Amniotic stem cell (primary cell): Measurements from ENCODE around the gene TMEM269.
A peak's percentile ranks its signal among the peaks of the same experiment; 100 is the strongest.
"Not testable (repeated sequence)": the region's sequence is repeated elsewhere in the genome, so short reads cannot be mapped to it uniquely, and the experiment has no call there.

Experiments used
- DNase-seq: peaks from one replicate; lab custom pipeline; 2025; lab: John Stamatoyannopoulos, UW

TMEM269 gene

DNA sequence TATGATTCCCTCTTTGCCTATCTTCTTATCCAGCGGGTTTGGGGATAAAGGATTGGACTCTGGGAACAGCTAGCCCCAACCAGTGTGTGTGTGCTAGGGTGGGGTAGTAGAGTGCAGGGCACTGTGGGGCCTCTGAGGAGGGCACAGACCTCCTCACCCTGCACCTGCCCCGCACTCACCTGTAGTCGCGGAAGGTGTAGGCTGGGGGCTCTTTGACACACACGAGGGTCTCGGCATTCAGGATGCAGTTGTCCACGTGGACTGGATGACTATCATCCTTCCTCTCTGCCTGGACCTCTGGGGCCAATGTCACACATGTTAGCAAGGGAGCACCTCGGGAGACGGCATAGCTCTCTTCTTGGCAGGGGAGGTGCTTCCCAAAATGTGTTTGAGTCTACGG is 36.8 kb upstream of the TMEM269 start:
- no peak for DNase-seq

DNA sequence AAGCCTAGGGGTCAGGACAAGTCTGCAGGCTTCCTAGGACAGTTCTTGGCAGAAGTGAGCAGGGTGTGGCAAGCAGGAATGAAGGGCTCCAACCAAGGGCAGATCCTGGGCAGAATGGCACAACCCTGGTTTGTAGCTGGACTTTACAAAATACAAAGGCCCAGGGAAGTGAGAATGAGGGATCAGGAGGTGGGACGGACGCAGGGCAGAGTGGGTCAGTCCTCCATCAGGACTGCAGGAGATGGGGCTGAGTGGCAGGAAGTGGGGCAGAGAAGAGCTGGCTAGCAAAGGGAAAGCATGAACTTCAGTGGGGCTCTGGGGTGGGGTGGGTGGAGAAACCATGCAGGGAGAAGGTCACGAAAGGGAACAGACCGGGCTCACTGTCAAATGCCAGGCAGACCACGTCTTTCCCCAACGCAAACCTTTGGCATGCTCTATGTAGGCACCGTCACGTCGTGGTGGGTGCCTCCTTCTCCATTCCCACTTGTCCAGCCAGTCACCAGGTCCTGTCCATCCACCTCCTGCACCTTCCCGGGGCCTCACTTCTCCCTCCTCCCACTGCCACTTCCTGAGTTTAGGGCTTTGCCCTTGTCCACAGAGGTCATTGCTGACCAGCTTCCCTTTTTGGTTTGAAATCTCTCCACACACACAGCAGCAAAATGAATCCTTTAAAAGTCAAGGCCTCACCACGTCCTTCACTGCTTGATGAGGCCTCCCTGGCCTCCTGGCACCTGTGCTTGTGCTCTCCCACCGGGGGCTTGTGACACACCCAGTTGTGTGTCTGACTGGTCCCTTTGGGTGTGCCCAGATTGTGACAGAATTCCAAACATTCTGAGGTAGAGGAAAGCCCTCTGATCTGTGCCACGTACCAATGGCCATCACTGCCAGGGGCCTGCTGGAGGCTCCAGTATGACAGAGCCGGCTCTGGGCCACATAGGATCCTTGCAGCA is 36.1 kb upstream of the TMEM269 start:
- no peak for DNase-seq

DNA sequence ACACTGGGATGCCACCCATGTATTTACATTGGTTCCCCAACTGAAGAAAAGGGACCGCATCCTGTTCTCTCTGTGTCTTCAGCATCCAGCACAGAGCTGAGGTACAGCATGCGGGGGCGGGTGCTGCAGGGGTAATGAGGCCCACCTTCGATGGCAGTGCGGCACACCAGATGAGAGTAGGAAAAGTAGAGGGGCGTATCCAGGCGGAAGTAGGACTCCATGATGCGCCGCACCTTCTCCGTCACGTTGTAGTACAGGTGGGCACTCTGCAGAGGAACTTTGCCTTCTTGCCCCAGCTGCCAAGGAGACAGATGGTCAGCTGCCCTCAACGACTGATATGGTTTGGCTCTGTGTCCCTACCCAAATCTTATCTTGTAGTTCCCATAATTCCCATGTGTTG is 34.8 kb upstream of the TMEM269 start:
- no peak for DNase-seq

DNA sequence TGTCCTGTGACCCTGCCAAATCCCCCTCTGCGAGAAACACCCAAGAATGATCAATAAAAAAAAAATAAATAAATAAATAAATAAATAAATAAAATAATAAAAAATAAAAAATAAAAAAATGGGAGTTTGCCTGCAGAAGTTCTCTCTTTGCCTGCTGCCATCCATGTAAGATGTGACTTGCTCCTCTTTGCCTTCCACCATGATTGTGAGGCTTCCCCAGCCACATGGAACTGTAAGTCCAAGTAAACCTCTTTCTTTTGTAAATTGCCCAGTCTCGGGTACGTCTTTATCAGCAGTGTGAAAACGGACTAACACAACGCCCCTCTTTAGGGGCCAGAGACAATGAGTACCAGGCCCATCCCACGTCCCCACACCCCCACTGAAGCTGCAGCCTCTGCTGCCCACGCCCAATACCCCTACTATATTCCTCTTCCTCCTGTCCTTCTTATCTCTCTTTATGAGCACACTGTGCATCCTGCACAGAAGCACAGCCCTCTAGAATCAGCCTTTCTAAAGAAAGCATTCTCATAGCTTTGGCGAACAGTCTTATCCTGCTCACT is 33.2 kb upstream of the TMEM269 start:
- not testable (repeated sequence) for DNase-seq

DNA sequence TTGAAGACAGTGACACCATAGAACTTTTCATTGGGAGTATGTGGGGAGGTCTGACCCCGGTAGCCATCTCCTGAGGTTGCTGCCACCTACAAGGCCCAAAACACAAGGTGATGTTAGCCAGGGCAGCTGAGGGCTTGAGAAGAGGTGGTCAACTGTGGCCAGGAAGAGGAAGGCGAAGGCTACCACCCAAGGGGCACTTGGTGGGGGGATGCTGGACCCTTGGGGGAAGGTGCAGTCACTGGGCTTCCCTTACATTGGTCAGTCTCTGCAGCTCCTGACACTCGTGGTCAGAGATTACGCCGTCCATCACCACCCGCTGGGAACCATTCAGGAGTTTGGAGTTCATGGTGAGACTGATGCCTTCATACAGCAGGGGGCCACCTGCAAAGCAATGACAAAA is 32.5 kb upstream of the TMEM269 start:
- DNase-seq, result no peak

DNA sequence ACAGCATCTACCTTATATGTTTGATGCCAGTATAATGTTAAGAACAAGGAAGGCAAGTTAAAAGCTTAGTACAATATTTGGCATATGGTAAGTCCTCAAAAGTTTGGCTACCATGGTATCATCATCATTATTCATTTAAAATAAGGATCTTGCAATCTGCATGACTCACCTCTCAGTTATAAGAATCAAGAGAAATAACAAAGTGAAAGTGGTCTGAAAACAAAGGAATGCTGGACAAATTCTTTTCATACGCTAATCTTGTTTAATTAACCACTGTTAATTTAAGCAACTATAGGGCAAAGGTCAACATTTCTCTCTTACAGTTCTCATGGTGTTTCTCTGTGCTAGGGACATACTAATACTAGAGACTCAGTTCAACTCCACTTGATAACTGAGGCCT is 31.7 kb upstream of the TMEM269 start:
- no peak for DNase-seq

DNA sequence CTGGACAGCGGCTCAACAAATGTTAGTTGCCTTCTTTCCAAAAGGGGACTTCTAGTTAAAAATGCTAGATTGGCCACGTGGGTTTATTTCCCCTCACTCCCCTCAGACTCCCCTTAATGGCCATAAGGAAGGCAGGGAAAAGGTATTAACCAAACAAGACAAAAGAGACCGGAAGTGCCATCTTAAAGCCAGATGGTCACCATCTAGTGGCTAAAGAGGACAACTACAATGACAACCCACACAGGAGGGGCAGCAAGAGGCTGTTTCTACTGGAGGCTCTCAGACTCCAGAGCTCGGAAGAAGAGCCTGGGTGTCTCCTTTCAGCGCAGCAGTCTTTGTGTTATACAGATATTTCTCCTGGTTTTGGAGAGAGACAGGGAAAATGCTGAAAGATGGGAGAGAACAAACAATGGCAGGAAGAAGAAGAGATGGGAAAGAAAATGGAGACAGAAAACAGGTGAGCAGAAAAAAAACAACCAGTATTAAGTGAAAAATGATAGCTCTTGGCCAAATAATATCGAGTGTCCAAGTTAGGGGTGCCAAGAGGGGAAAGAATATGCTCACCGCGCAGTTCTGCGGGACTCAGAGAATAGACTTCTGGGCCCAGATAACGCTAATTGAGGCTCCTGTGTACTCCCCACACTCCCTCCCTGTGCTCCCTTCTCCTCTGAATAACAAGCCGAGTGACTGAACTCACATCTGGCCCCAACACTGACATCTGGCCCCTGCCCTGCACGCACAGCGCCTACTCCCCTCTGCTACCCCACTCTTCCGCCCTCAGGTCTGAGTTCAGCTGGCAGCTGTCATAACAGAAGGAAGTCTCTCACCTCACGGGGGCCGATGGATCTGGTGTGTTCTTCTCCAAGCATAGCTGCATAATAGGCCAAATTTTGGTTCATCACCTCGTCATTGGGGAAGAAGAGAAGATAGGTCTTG is 27.6 kb upstream of the TMEM269 start:
- no peak for DNase-seq

DNA sequence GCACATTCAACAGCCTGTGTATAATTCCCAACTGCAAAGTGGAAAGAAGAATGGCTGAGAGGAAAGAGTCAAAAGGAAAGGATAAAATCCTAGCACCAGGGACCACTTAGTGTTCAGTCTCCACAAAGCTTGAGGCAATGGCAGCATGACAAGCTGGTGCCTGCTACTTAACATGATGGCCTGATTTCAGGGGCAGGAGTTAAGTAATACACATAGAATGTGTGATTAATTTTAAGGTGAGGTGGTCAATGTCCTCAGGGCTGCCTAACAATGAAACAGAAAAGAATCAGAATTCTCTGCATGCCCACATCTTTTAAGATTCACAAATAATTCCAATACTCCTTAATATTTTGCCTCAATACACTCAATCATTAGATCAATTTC is 26.9 kb upstream of the TMEM269 start:
- no peak for DNase-seq

DNA sequence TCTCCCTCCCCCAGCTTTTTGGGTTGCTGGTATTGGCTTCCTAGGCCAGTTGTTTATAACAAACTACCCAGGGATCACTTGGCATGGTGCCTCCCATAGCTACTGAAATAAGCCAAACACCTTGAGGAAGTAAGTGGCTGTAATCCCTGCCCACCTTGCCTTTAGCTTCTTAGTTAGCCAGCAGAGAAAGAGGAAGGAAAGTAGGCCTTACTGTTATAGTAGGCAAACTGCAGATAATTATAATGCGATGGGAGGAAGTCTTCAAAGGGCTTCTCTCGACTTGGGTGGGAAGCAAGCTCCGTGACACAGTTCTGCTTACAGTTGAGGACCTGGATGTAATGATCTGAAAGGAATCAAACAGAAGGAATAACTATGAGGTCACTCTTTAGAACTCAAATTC is 26.1 kb upstream of the TMEM269 start:
- no peak for DNase-seq

DNA sequence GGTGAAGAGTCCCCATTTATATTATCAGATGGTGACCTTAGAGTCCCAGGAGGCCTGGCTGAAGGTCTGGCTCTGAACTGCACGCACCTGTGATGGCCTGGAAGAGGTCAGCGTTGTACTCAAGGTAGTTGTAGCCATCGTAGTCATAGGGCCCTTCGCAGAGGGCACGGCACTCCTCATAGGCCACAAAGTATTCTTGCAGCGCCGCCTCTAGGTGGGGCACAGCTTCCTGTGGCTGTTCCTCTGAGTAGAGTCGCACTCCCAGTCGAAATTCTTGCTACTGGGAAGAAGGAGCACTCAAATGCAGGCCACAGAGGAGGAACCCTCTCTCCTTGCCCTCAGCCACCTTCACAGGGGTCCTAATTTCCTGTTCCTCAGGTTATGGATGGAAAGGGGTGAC is 25.7 kb upstream of the TMEM269 start:
- no peak for DNase-seq

DNA sequence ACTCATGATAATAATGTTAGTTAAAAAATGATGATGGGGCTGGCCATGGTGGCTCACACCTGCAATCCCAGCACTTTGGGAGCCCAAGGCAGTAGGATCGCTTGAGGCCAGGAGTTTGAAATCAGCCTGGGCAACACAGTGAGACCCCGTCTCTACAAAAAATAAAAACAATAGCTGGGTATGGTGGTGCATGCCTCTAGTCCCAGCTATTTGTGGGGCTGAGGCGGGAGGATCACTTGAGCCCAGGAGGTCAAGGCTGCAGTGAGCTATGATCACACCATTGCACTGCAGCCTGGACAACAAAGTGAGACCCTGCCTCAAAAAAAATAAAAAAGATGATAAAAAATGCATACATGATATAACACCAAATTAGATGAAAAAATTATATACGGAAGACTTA is 23.2 kb upstream of the TMEM269 start:
- DNase-seq, result no peak

DNA sequence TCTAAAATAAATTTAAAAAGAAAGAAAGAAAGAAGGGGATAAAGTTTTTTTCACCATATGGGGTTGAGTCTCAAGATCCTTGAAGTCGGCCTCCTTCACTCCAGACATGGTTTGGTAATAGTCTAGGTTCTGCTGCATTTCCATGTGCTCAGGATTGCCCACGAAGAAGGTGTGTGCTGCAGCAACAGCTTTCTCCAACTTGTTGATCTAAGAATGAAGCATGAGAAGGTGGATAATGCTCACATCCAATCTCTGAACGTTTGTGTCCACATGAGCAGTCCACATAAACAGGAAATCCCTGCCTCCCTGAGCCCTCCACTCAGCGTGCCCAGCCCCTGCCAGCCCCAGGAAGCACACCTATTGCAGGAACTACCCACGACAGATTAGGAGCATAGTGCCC is 22.5 kb upstream of the TMEM269 start:
- DNase-seq, result no peak

DNA sequence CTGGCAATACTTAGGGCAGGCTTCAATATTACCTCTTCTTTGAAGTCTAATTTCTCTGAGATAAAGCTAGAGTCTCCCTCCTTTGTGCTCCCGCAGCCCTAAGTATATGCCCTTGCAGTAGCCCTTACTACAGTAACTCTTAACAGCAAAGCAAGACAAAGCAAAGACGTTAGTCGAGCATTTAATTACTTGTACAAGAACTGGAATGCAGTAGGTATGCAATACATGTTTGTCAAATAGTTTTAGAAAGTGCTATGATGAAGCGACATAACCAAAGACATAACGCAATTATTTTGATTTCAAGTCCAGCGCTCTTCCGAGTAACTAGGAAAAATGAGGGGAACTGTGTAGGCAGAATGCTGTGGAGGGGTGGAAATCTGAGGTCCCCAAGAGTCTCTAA is 19.5 kb upstream of the TMEM269 start:
- no peak for DNase-seq

DNA sequence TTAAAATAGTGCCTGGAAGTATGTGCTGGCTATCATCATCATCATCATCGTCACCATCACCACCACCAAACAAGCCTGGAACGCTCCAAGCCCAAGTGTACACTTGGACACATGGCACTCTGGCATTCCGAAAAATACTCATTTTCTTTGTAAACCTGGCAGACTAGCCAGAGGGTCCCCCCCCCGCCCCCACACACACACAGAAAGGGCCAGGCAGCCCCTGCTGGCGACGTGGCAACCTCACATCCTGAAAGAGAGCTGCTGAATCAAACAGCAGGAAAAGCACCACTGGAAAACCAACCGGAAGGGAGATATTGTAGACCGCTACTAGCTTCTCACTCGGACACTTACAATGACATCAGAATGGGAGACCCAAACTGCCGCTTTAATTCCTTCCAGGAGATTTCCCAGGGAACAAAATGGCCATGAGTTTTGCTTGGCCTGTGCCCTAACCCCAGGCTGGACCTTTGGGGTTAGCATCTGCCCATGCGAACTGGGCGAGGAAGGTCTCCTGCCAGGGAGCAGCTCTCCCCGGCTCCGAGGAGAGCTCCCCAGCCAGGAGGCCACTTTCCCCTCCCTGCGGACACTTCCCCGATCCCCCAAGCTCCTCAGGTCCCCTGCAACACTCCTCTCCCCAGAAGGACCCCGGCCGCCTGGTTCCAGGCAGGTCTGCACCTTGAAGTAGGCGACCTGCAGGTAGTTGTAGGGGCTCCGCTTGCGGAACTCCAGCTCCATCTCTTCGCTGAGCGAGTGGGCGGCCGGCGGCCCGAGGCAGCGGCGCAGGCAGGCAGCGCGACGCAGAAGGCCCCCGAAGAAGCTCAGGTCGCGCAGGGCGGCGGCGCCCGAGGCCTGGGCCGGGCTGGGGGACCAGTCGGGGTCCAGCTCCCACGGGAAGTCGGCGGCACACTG is 18.7 kb upstream of the TMEM269 start:
- peak; percentile 74 for DNase-seq

DNA sequence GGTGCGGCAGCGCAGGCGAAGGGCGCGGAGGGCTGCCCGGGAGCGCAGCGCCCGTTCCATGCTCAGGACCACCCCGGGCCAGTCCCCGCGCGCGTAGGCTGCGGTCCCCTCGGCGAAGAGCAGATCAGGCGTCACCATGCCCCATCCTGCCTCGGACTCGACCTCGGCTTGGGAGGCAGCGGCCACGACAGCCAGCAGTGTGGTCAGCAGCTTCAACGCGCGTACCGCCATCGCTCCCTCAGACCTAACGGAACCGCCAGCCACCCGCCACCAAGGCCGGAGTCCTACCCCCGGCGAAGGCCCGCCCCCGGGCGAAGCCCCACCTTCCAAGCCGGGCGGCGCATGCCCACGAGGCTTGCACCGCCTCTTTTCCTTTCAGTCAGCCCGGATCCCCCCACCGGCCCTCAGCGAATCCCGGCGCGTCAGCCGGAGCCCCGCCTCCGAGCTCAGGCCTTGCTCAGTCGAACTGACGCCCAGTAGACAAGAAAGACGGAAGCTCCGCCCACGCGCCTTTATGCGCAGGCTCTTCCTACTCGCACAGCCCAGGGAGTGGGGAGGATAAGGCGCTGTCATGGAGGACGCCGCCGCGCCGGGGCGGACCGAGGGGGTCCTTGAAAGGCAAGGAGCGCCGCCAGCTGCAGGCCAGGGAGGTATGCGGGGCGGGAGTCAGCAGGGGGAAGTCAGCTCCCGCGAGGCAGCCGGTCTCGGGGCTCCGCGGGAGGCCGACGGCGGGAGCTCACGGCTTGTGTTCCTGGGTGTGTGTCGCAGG is 17.9 kb upstream of the TMEM269 start, which contains the start of the genes C1orf50 and P3H1:
Gene C1orf50 (plus strand): TSS at position 509 of the 769 bp plus-strand sequence. CDS start 63 bp downstream, at position 572.
Gene P3H1 (minus strand): TSS at position 288 of the 769 bp plus-strand sequence. CDS start 57 bp downstream, at position 231.
- DNase-seq, result peak; percentile 98

DNA sequence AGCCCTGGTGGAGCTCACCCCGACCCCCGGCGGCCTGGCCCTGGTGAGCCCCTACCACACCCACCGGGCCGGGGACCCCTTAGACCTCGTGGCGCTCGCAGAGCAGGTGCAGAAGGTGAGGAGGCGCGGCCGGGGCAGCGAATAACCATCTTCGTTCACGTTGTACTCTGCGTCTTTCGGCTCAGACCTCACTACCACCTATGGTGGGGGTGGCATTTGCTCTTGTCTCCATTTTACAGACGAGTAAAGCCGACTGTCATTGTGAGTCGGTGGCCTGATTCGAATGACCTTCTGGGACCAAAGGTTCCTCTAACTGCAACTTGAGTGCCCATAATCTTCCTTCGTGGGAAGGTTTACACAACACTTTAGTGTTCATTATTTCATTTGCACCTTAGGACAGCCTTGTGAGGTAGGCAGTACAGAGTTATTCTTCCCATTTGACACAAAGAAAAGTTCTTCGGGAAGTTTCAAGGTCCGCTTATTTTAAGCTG is 17.2 kb upstream of the TMEM269 start:
- DNase-seq, result no peak

DNA sequence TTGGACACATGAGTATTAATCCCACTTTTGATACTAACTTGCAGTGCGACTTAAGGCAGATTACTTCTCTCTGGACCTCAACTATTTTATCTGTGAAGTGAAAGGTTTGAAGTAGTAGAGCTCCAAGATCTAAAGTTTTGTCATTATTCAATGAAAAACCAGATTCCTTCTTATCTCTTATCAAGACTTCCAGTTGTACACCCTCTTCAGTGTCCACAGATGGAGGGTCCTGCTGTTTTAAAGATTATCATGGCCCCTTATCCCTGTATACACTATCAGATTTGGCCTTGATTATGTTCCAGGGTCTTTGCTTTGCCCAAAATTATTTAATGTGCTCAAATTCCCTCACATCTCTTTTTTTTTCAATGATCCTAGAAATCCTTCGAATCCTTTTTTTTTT is 16.6 kb upstream of the TMEM269 start:
- DNase-seq, result no peak

DNA sequence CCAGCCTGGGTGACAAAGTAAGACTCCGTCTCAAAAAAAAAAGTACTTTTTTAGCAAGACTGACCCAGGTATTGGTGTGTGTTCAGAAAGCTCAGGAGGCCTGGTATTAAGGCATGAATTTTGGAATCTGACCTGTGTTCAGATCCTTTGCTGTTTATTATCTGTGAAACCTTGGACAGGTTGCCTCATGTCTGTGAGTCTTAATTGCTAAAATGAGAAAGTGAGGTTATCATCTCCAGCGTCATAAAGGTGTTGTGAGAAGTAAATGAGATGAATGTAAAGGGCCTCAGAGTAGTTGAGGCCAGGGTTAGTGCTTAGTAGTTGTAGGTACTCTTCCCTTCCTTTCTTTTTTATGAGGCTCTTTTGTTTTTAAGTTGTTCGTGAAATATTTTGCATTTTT is 15.0 kb upstream of the TMEM269 start:
- no peak for DNase-seq

DNA sequence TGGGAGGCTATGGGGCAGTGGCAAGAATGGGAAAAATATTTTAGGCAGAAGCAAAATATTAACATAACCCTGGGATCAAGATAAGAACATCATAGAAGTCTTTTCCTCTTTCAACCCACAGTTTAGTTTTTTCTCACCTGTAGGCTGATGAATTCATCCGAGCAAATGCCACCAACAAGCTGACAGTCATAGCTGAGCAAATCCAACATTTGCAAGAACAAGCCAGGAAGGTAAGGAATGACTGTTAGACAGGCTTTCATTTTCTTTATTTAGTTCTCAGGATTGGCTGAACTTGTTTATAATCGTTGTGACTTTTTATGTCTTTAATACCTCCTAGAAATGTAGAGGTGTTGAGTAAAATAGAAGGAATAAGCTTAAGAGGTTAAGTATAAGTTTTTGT is 11.4 kb upstream of the TMEM269 start:
- no peak for DNase-seq

DNA sequence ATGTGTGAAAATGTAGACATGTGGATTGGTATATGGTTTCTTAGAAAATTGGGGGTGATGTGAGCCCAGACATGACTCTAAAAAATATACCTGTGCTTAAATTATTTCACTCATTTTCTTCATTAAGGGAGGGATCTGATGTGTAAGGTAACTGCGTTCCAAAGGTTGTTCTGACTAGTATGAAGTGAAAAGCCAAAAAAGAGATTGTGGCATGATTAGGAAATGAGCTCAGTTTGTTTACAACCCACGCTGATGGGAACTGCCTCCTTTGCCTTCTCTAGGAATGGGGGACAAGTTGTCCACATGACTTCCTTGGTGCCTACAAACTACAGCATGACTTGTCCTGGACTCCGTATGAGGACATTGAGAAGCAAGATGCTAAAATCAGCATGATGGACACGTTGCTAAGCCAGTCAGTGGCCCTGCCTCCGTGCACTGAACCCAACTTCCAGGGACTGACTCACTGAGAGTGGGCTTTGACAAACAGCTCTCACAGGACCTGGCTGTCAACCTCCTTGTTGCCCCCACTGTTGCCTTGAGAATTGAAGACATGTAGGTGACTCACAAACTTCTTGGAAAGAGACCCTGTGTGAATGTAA is 9.8 kb upstream of the TMEM269 start:
- DNase-seq, result no peak
